ENCODE results near the gene SMC1B.

SMC1B gene

DNA sequence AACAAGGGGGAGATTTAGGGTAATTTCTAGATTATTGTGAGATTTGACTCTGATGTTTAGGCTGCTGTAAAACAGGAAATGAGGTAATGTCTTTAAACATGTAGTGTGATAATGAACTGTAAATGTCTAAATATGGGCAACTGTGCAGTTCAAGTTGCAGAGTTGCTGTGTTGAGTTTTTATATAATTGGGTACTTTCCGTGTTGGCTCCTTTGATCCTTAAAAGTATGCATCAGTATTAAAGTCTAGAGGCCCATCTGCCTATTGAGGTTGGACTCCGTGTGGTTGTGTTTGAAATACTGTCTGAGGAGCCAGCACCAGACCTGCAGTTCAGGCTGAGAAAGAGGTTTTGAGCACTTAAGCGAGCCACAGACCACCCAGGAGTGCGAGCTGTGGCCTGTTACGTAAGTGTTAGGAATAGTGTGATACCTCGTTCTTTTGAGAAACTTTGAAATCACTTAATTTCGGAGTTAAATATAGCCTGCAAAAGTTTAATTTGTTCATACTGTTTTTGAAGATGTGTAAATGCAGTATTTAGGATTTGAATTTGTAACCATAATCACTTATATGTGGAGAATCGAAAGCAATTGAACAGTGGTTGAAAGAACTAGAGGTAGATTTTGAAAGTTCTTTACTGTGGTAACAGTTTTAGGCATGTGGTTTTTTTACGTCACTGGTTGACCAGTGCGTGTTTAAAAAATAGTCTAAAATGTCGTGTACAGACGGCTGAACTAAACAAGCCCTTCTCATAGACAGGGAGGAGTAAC, 94.7 kb downstream of the SMC1B start:
- DNase-seq (ENCODE audit: low spot score): no peak

GRCh38 chr22:45318168-45318557, 95.2 kb downstream of the SMC1B start:
- DNase-seq (ENCODE audit: low spot score): peak; percentile 89

DNA sequence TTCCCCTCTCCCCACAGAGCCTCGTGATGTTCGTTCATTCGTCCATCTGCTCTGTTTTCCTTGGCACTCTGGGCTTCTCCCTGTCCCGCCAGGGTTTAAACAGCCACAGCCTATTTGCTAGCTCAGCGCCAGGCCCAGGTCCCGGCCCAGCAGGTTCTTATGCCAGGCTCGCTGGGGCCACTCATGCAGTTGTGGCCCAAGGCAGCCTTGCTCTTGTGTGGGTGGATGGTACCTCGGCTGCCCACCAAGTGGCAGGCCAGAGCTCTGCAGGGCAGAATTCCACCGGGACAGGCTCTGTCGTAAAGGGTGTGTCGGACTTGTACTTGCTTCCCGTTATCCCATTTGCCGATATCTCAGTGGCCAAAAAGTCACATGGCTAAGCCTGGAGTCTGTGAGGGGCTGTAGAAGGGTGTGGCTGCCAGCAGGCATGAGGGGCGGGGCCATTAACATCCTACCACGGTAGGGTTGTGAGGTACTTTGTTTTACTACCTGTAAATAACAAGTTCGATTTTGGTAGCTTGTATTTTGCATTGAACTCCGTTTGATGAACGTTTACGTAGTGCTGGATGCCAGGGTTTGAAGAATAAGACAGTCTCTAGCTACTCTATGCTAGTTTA, 95.7 kb downstream of the SMC1B start:
- no peak for DNase-seq (ENCODE audit: low spot score)

GRCh38 chr22:45316796-45317526, 96.4 kb downstream of the SMC1B start:
- DNase-seq (ENCODE audit: low spot score): no peak

DNA sequence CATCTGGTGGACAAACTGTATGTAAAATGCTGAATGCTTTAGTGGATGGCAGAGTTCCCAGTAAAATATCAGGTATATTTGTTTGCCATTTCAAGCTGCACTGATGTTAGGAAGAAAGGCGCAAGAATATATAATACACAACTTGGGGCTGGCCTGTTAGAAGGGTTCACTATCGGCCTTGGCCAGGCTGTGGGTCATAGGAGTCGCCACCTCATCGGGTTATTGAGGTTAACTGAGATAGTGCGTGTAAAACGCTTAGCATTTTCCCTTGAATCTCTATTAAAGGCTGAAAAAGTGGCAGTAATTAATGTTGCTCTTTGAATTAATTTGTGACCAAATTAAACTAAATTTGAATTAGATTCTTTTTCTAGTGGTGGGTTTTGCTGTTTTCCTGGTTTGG, 98.6 kb downstream of the SMC1B start:
- DNase-seq (ENCODE audit: low spot score): no peak

DNA sequence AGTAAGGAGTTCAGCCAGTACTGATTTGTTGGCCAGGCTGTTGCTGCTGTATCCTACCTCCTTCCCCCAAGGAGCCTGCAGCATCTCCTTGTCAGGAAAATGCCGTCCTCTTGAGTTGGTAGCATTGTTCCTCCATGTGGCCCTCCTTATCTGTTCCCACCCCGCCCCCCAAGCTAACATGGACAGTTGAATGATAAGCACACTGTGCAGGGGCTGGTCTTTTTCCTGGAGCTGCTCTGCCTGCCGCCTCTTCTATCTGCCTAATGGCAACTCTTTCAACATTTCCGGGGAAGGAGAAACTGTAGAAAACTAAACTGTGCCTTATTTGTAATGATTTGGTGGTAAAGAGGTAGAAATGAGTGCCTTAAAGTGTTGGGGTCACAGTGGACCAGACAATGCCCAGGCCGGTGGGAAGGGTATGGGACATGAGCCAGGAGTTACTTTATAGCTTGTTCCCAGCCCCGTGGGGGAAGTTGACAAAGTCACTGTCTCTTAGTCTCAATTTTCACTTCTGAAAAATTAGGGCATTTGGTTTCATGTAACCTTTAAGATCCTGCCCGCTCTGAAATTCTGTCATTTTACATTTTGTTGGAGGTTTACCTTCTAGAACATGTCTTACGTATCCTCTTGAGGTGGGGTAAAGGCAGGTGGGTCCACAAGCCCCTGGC, 99.2 kb downstream of the SMC1B start:
- no peak for DNase-seq (ENCODE audit: low spot score)

GRCh38 chr22:45312856-45313255, 100.5 kb downstream of the SMC1B start:
- DNase-seq (ENCODE audit: low spot score): no peak

DNA sequence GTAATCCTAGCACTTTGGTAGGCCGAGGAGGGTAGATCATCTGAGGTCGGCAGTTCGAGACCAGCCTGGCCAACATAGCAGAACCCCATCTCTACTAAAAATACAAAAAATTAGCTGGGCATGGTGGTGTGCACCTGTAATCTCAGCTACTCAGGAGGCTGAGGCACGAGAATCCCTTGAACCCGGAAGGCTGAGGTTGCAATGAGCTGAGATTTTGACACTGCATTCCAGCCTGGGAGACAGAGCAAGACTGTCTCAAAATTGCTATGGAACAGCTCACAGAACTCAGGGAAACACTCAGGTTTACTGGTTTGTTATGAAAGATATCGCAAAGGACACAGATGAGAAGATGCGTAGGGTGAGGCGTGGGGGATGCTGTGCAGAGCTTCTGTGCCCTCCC, 101.0 kb downstream of the SMC1B start:
- no peak for DNase-seq (ENCODE audit: low spot score)

DNA sequence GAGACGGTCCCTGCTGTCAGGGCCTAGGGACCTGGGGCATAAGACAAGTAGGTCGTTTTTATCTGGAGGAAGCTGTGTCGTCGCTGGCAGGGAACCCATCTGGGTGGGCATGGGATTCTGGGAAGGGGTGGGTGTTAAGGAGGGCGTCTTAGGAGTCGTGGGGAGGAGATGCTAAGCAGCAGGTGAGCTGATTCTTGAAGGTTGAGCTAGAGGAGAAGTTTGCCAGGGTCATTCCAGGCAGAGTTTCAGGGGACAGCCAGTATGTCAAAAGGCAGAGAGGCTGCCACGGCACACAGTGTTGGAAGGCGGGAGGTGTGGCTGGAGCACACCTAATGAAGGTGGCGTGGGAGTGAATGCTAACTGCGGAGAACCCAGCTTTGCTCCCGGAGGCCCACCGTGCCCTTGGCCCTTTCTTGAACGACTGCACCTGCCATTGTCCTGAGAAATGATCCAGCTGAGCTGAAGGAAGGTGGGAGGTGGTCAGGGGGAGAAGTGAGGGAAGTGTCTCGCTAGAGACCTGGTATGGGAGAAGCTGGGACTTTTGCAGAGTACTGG, 102.3 kb downstream of the SMC1B start:
- DNase-seq (ENCODE audit: low spot score): no peak

- no peak for DNase-seq (ENCODE audit: low spot score)
Observed at GRCh38 chr22:45310331-45310976, 102.9 kb downstream of the SMC1B start.

DNA sequence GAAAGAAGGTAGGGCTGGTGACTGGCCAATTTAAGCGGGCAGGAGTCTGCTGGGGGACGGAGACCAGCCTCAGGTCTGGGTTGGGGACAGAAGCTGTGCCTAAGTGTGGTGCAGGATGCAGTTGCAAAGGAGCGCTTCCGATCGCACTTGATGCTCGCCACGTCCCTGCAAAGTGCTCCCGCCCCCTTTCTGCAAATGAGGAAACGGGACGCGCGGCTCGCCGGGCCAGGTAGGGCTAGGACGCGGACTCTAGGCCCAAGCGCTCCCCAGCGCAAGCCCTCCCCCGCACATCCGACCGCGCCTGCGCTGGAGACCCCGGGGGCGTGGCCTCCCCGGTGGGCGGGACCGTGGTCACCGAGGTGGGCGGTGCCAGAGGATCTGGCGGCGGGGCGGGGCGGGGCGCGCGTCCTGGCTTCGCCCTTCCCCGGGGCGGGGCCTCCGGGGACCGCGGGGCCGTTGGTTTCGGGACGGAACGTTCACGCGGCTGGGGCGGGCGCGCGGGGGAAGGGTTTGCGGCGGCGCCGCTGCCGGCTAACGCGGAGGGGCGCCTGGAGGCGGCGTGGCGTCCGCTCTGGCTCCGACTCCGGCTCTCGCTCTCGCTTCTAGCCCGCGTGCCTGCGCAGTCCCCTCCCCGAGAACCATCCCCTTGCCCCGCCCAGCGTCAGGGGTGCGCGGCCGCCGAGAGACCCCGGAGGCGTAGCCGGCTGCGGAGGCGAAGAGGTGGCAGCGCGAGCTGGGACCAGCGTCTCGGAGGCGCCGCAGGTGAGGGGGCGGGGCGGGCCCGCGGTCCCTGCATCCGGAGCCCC, 103.8 kb downstream of the SMC1B start, which contains the start of gene FAM118A:
Gene FAM118A, plus strand, starts transcription at position 513 of the 806 bp plus-strand sequence. CDS start 12,446 bp downstream, outside the sequence.
- peak; percentile 97 for DNase-seq (ENCODE audit: low spot score)

DNA sequence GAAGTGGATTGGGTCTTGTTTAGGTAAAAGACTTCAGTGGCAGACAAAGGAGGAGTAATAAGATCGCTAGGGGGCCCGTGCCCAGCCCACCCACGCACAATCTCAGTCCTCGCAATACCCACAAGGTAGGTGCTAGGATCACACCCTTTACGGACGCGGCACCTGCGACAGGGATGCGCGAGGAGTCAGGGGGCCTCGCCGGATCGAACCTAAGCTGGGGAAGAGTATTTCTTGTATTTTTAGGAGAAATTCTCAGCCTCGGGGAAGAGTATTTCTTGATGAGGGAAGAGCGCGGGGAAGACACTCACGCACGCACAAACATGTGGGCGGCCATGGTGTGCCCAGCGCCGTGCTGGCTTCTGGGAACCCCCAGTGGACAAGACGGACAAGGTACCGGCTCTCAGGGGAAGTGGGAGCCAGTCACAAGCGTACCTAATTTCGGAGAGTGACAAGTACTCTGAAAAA, 104.4 kb downstream of the SMC1B start:
- DNase-seq (ENCODE audit: low spot score): peak; percentile 46

- DNase-seq (ENCODE audit: low spot score): no peak
Observed at GRCh38 chr22:45308391-45308956, 104.9 kb downstream of the SMC1B start.

- no peak for DNase-seq (ENCODE audit: low spot score)
Observed at GRCh38 chr22:45306139-45306538, 107.3 kb downstream of the SMC1B start.

DNA sequence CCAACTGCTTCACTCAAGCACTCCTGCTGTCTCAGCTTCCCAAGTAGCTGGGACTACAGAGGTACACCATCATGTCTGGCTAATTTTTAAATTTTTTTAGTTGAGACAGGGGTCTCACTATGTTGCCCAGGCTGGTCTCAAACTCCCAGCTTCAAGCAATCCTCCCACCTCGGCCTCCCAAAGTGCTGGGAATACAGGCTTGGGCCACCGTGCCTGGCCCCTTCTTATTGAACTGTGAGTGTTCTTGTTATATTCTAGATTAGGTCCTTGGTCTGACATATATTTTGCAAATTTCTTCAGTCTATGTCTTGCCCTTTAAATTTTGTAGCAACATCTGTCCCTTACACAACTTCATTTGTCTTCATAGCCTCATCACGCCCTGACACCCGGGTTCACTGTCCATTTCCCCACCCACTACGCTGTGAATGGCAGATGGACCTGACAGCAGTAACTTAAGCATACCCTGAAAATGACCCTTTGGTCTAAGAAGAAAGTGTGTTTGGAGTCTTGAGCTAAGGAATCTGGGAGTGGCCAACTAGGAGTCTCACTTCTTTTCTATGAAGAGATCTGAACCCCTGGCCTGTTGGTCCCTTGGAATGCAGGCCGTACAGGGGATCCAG, 107.8 kb downstream of the SMC1B start:
- no peak for DNase-seq (ENCODE audit: low spot score)

DNA sequence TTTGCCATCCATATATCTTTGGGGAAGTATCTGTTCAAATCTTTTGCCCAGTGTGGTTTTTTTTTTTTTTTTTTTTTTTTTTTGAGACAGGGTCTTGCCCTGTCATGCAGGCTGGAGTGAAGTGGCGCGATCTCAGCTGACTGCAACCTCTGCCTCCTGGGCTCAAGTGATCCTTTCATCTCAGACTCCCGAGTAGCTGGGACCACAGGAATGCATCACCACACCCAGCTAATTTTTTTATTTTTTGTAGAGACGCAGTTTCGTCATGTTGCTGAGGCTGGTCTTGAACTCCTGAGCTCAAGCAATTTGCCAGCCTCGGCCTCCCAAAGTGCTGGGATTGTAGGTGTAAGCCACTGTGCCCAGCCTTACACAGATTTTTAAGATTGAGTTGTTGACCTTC, 108.4 kb downstream of the SMC1B start:
- DNase-seq (ENCODE audit: low spot score): no peak

DNA sequence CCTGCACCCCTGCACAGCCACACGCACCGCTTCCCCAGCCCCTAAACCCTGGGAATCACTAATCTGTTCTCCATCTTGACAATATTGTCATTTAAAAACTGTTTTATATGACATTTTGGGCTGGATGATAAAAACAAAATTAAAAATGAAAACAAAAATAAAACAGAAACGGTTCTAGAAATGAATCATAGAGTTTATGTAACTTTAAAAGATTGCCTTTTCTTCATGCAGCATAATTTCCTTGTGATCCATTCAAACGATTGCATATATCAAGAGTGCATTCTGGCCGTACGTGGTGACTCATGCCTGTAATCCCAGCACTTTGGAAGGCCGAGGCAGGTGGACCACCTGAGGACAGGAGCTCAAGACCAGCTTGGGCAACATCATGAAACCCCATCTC, 110.2 kb downstream of the SMC1B start:
- DNase-seq (ENCODE audit: low spot score): no peak

GRCh38 chr22:45302751-45303150, 110.6 kb downstream of the SMC1B start:
- no peak for DNase-seq (ENCODE audit: low spot score)

DNA sequence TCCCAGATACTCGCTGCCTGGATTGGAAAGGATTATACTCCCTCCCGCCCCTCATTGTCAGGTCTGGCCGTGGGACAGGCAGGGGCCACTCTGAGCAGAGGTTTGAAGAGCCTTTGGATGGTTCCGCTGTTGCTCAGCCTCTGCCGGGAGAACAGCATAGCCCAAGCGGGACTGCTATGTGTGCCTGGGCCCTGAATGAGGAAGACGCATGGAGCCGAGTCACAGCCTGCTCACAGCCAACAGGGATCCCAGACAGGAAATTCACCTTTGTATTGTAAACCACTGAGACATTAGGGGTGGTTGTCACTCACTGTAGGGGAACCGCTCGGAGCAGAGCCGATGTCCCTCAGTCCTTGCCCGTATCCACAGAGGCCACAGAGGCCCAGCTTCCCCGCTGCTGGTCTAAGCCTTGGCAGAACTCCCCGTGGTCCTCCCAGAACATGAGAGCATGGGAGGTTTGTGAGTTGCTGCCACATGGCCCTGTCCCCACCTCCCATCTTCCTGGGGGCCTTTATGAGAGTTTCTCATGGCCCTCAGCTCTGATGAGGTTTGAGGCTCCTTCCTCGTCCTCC, 114.4 kb downstream of the SMC1B start:
- no peak for DNase-seq (ENCODE audit: low spot score)

All from germinal center (tissue), 1 donor.